Measurements from ENCODE around the gene SHC2.
"Not testable (repeated sequence)": the region's sequence is repeated elsewhere in the genome, so short reads cannot be mapped to it uniquely, and the experiment has no call there.

SHC2 gene

DNA sequence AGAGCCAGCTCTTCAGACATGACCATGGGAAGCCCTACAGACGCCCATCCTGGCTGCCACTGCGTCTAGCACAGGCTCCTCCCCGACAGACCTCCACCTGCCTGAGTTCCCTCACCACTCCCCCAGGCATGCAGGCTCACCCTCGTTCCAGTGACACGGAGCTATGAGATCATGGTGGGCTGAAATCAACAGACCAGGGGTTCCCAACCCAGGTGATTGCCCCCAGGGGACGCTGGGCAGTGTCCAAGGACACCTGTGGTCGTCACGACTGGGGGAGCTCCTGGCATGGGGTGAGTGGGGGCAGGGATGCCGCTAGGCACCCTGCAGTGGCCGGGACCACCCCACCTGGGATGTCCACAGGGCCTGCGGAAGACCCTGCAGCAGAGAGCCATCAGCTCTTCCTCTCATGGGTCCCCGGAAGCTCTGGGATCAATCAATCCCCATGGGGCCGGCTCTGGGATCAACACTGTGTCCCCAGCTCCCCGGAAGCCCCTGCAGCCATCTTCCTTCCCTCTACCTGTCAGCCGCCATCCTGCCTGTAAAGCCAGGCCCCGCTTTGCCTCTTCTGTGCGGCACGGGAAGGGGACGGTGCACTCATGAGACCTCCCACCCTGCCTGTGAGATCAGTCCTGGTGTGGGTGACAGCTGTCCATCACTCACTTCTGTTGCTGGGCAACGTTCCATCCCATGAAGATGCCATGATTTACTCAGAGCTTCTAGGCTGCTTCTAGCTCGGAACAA is 22.7 kb upstream of the SHC2 start:
- no peak overlapping the region for H3K4me3 ChIP-seq (ENCODE audit: low read depth, low read length)
- DNase-seq (ENCODE audit: low read depth): no peak
- TF ChIP-seq, protein P1, sequence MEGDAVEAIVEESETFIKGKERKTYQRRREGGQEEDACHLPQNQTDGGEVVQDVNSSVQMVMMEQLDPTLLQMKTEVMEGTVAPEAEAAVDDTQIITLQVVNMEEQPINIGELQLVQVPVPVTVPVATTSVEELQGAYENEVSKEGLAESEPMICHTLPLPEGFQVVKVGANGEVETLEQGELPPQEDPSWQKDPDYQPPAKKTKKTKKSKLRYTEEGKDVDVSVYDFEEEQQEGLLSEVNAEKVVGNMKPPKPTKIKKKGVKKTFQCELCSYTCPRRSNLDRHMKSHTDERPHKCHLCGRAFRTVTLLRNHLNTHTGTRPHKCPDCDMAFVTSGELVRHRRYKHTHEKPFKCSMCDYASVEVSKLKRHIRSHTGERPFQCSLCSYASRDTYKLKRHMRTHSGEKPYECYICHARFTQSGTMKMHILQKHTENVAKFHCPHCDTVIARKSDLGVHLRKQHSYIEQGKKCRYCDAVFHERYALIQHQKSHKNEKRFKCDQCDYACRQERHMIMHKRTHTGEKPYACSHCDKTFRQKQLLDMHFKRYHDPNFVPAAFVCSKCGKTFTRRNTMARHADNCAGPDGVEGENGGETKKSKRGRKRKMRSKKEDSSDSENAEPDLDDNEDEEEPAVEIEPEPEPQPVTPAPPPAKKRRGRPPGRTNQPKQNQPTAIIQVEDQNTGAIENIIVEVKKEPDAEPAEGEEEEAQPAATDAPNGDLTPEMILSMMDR (IDR thresholded peaks at IDR 0.05; ENCODE audit: insufficient read depth, low read depth, low read length, missing control alignments): no peak

DNA sequence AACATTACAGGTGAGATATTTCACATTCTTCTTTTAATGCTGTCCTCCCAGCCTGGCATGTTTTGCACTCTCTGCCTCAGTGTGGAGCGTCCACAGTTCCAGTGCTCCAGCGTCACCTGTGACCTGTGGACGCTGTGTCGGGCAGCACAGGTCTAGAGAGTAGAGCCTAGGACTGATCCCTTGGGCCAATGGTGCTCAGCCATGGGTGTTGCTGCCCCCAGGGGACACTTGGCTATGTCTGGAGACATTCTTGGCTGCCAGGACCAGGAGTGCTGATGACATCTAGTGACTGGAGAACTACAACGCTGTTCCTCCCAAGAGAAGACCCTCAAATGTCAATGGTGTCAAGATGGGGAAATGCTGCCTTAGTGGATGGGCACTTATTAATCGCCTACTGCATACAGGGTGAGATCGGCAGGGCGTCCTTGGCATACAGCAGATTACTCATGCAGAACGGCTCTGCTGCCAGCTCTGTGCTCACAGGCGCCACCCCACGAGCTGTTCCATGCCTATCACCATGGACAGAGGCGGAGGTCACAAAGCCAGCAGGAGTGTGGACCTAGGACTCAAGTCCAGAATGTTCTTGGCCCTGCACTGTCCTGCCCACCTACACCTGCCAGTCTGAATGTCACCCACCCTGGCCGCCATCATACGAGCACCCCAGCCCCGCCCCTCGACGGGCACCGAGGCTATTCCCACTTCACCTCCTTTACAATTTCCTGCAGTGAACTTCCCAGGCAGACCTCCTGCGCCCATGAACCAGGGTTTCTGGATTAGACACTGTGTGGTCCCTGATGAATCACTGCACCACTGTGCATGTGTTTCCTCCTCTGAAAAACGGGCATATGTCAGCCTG is 21.6 kb upstream of the SHC2 start:
- H3K4me3 ChIP-seq (ENCODE audit: low read depth, low read length): no peak overlapping the region
- DNase-seq (ENCODE audit: low read depth): no peak
- TF ChIP-seq, protein P1 (IDR thresholded peaks at IDR 0.05; ENCODE audit: insufficient read depth, low read depth, low read length, missing control alignments): no peak

DNA sequence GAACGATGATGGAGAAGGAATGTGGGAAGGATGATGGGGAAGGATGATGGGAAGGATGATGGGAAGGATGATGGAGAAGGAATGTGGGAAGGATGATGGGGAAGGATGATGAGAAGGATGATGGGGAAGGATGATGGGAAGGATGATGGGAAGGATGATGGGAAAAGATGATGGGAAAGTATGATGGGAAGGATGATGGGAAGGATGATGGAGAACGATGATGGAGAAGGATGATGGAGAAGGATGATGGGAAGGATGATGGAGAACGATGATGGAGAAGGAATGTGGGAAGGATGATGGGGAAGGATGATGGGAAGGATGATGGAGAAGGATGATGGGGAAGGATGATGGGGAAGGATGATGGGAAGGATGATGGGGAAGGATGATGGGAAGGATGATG is 20.3 kb upstream of the SHC2 start:
- H3K4me3 ChIP-seq (ENCODE audit: low read depth, low read length); DNase-seq (ENCODE audit: low read depth): not testable (repeated sequence)

DNA sequence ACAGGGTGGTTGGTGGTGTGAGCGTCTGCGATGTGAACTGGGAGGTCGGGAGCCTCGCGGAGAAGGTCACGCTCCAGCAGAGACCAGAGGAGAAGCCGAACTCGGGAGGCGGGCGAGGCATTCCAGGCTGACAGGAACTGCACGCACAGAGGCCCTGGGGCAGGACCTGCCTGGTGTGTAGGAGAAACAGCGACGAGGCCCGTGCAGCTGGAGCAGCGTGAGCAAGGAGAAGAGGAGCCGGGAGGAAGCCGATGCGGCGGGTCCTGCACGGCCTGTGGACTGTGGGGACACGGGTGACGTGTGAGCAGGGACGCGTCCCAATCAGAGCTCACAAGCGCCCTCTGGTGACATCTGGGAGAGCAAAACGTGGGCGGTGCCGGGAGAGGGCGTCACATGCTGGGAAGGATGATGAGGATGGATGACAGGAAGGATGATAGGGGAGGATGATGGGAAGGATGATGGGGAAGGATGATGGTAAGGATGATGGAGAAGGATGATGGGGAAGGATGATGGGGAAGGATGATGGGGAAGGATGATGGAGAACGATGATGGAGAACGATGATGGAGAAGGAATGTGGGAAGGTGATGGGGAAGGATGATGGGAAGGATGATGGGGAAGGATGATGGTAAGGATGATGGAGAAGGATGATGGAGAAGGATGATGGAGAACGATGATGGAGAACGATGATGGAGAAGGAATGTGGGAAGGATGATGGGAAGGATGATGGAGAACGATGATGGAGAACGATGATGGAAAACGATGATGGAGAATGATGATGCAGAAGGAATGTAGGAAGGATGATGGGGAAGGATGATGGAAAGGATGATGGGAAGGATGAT is 19.4 kb upstream of the SHC2 start:
- no peak for DNase-seq (ENCODE audit: low read depth)
- no peak overlapping the region for H3K4me3 ChIP-seq (ENCODE audit: low read depth, low read length)
- TF ChIP-seq, protein P1 (IDR thresholded peaks at IDR 0.05; ENCODE audit: insufficient read depth, low read depth, low read length, missing control alignments): no peak

DNA sequence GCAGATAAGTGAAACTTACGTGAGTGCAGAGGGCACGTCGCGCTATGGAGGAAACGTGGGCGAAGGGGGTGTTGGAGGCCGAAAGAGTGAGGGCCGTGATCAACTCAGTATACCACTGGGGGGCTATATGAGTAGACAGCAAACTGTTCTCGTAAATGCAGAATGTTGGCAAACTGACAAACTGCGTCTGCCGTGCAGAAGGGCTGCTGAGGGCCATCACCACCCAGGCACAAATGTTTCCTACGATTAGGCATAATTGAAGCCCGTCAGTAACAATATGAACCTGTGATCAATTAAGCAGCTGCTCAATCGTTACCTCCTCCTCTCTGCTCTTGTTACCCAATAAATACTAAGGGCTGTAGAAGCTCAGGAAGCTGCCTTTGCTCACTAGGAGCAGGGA is 18.1 kb upstream of the SHC2 start:
- H3K4me3 ChIP-seq (ENCODE audit: low read depth, low read length): no peak overlapping the region
- TF ChIP-seq, protein P1 (IDR thresholded peaks at IDR 0.05; ENCODE audit: insufficient read depth, low read depth, low read length, missing control alignments): no peak
- no peak for DNase-seq (ENCODE audit: low read depth)

DNA sequence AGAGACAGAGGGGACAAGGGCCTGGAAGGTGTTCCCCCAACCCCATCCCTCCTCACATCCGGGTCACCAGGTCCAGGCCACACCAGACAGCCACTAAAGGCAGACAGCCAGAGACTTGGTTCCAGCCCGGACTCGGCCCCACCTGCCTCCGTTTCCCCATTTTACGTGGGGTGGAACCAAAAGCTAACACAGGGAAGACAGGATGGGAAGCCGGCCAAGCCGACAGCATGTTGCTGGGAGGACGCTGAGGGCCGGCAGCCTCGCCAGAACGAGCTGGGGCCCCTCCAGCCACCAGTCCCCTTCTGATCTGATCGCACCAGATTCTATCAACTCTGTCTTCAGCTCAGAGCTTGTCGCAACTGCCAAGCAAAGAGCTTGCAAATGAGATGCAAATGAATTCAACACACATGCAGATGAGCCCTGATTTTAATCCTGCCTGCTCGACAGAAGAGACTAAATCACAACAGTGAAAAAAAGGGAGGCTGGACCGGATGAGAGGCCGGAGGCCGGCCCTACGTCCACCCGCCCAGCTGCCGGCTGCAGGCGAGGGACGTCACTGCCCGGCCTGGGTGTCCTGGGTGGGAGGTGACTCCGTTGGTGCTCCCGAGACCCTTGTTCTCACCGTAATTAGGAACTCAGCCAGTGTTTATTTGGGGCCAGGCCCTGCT is 17.5 kb upstream of the SHC2 start:
- no peak overlapping the region for H3K4me3 ChIP-seq (ENCODE audit: low read depth, low read length)
- DNase-seq (ENCODE audit: low read depth): no peak
- TF ChIP-seq, protein P1 (IDR thresholded peaks at IDR 0.05; ENCODE audit: insufficient read depth, low read depth, low read length, missing control alignments): no peak

Measured in GM12865 (cell line).